DOHH2 (cell line): Measurements from ENCODE around the gene APLF.

Experiments used
- CTCF ChIP-seq: fragments of 200-600 bp; sonication (generic); IDR thresholded peaks from one replicate; pipeline ENCODE4 v1.5.1; 2014; ENCODE audit warnings: antibody characterized with exemption, mild to moderate bottlenecking, low read depth, low read length; ENCODE audit not compliant: poor library complexity, severe bottlenecking
- EZH2phosphoT487 ChIP-seq: fragments of 200-600 bp; sonication (generic); IDR thresholded peaks from 2 replicates; pipeline ENCODE4 v1.6.1; 2017; ENCODE audit warnings: borderline replicate concordance, mild to moderate bottlenecking, antibody characterized with exemption, low read length, moderate library complexity, mixed read lengths

DNA sequence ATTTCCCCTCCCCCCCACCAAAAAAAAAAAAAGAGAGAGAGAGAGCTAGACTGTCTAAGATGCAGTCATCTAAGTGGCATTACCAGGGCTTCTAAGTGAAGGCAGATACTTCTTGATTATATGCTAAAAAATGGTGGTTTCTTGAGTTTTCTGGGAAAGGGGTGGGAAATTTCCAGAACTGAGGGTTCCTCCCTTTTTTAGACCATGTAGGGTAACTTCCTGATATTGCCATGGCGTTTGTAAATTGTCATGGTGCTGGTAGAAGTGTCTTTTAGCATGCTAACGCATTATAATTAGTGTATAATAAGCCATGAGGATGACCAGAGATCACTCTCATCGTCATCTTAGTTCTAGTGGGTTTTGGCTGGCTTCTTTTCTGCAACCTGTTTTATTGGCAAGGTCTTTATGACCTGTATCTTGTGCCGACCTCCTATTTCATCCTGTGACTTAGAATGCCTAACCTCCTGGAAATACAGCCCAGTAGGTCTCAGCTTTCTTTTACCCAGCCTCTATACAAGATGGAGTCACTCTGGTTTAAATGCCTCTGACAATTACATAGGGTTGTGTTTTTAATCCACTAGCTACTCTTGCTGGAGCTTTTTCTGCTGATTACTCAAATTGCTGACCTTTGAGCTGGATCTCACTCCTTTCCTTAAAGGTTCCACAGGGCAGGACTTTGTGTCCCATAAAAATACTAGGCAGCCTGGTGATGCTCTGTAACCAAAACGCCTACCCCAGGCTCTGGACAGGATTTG lies 145.6 kb downstream of the APLF start:
- TF ChIP-seq CTCF = no peak
- no peak for TF ChIP-seq EZH2phosphoT487
